ENCODE measurements around the gene OTOP3.

The OTOP3 gene

DNA sequence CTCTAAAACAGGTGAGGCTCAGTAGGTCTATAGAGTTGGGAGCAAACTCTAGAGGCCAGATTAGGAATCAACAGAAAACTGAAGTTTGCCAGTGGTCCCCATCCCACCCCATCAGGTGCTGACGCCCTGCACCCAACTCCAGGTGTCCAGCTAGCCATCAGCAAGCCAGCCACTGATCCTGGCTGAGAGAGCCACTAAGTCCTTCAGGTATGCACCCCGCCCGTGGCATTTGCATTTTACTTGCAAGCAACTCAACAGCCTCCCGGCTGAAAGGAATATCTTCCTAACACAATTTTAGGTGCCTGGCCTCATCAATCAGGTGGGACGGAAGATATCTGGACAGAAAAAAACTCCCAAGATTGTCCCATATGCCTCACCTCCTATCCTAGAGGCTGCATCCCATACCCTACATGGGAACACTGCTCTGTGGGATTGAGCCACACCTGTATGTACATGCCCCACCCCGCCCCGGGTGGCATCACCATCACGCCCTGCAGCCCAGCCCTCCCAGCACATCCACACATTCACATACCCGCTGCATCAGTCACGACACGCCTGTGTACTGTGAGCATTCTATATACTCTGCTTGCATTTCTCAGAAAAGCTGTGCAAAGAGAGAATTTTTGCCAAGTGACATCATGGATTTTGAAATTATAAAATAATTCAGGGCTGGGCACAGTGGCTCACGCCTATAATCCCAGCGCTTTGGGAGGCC lies 8.3 kb downstream of the OTOP3 start:
- no peak for DNase-seq

DNA sequence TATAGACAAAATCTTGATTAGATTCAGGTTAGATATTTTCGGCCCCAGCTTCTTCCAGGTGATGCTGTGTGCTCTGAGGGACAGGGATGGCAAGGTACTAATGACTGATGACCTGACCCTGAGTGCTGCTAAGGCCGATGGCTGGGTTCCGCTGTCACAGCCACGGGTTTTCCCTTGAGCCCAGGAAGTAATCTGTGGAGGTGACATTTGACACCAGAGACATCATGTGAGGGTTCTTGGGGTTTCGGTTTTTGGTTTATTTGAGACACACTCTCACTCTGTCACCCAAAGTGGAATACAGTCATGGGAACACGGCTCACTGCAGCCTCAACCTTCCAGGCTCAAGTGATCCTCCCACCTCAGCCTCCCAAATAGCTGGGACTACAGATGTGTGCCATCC lies 9.8 kb downstream of the OTOP3 start:
- no peak for DNase-seq

DNA sequence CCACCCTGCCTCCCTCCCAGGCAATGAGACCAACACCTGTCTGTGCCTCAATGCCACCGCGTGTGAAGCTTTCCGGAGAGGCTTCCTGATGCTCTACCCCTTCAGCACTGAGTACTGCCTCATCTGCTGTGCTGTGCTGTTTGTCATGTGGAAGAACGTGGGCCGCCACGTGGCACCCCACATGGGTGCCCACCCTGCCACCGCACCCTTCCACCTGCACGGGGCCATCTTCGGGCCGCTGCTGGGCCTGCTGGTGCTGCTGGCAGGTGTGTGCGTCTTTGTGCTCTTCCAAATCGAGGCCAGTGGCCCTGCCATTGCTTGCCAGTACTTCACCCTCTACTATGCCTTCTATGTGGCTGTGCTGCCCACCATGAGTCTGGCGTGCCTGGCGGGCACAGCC lies 10.9 kb downstream of the OTOP3 start:
- no peak for DNase-seq

DNA sequence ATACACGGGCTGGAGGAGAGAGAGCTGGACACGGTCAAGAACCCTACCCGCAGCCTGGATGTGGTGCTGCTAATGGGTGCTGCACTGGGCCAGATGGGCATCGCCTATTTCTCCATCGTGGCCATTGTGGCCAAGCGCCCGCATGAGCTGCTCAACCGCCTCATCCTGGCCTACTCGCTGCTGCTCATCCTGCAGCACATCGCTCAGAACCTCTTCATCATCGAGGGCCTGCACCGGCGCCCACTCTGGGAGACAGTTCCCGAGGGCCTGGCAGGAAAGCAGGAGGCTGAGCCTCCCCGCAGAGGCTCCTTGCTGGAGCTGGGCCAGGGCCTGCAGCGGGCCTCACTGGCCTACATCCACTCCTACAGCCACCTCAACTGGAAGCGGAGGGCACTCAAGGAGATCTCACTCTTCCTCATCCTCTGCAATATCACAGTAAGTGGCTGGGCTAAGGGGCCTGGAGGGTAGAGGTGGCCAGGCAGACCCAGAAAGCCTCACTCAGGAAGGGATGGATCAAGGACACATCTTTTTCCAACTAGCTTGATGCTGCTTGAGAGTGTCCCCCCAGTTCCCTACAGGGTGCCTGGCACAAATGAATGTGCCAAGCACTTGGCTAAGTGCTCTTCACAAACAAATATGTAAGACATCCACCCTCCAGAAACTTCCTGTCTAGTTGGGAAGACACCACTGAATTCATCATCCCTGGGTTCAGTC lies 11.5 kb downstream of the OTOP3 start:
- DNase-seq = no peak

DNA sequence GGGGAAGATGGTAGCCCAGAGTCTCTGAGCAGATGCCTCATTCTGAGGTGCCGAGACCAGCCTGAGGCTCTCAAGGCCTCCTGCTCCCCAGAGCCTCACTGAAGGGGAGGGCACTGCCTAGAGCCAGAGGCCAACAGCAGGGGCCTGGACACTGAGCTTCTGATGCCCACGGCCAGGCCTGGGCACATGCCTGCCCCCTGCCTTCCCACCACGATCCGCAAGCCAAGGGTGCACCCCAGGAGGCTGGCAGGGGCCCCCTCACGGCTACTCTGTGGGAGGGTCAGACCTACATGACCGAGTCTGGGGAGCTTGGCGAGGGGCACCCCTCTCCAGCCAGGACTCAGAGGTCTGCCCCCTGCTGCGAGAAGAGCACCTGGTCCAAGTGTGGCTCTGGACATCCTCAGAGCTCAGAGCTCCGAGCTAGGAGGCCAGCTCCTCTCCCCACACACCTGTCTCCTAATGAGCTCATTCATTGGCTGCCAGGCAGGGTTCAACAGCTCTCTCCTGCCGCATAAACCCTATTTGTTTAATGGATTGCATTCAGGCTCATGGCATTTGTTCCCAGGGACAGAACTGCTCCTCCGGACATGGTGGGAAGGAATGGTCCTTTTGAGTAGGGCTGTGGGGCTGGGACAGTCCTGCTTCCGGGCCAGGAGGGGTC lies 13.9 kb downstream of the OTOP3 start:
- DNase-seq = no peak

DNA sequence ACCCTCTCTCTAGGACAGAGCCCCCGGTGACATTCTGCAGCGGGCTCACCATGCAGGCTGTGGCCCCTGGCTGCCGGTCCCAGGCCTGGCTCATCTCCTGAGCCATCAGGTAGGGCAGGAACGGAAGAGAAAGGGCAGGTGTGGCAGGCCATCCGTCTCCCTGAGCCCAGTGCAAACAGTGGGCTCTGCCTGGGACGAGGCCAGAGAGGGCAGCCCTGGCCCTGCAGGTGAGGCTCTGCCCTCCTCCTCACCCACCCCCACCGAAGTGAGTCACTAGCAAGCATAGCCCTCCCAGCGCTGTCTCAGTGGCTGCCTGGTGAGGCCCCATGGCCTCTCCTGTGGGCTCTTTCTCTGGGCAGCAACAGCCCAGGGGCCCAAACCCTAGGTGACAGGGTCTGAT lies 14.5 kb downstream of the OTOP3 start:
- DNase-seq = no peak

DNA sequence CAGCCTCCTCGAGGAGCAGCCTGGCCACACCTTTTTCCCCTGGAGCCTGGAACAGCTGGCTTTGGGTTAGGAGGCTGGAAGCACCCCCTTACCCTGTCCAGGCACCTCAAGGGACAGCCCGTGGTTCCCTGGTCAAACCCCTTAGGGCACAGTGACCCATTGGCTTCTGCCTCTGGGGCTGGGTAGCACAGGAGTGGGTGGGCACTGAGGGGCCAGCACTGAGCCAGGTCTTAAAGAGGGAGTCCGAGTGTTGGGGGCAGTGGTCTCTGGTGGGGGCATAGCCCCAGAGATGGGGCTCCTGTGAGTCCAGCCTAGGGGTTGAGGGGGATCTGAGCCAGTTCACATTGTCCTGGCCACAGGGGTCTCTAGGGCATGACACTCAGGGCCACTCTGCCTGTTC lies 15.4 kb downstream of the OTOP3 start:
- DNase-seq = no peak

DNA sequence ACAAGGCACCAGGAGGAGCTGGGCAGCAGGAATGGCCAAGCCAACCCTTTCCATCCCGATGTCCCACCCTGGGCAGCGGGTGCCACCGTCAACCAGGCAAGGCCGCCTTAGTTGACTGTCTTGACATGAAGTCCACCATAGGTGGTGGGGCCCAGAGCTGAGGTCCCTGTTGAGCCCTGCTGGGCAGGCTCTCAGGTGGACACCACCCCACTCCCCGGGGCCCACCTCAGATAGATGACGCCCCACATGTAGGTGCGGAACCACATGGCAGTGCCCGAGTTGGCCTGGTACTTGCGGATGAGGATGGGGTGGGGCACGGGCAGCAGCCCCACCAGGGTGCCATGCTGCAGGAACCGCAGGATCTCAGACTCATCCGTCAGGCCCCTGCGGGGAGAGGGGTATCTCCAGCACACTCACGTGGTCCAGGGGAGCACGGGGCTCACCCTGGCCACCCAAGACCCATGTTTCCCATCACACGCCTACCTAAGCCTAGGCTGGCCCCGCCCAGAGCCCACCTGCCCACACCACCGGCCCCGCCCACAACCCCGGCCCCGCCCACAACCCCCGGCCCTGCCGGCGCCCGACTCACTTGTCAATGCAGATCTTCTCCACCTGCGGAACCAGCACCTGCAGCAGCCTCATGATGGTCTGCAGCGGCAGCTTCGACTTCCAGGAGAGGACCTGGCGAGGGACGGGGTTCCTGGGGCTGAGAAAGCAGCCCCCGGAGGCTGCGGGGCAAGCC lies 16.2 kb downstream of the OTOP3 start:
- no peak for DNase-seq

DNA sequence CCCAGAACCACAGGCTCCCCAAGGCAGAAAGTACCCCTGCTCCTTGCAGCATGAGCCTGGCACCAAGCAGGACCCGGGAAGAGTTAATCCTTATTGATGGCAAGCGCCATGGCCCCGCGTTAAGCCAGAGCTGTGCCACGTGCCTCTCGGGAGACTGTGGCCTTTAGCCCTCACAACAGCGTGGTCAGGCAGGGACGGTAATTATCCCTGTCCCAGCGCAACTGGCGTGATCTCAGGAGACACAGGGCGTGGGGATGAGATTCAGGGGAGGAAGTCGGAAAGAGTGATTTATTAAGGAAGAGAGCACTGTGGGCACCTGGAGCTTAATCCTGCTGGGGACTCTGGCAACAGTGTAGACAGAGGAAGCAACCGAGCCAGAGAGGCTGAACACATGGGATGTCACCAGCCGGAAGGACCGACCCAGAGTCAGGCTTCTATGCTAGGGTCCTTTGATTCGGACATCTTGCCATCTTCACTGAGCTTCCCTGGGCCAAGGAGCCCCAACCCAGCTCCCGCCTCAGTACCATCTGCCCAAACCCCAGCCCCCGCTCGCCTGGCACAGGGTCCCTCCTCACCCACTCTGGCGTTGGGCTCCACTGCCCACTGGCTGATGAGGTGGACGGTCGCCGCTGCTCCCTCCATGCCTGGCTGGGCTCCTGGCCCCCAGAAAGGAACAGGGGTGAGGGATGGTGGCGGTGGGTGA lies 16.9 kb downstream of the OTOP3 start:
- no peak for DNase-seq

DNA sequence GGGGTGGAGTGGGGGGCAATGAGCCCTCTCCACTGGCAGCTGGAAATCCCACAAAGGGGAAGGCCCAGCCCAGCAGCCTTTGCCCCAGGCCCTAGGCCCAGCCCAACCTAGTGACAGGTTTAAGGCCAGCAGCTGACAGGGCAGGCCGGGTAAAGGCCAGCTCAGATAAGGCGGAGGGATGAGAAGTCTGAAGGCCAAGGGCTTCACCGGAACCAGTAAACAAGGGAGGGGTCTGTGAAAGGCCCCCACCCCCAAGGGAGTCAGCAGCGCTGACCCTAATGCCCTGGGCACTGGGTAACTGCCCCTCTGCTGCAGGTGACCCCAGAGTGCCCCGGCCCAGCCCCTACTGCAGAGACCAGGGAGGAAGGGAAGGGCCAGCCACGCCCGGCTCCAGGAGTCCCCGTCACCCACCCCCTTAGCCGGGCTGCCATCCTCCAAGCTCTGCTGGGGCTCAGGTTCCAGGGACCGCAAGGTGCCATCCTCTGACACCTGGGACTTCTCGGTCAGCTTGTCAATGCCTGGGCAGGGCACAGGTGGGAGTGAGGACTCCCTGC lies 17.5 kb downstream of the OTOP3 start:
- DNase-seq = no peak

DNA sequence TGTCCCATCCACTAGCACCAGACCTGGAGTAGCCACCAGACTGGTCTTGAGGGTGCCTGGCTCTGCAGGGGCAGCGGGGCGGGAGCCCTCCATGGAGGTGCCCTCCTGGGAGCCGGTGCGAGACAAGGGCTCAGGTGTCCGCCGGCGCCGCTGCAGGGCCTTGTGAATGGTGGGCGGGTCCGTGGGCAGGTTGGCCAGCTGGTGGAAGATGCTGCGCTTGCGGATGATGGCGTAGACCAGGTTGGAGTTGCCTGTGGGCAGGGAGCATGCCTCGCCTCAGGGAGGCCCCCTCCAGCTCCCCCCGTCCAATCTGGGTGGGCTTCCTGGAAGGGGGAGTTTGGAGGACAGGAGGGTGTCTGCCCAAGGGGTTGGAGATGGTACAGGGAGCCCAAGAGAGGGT lies 18.4 kb downstream of the OTOP3 start:
- DNase-seq = no peak

DNA sequence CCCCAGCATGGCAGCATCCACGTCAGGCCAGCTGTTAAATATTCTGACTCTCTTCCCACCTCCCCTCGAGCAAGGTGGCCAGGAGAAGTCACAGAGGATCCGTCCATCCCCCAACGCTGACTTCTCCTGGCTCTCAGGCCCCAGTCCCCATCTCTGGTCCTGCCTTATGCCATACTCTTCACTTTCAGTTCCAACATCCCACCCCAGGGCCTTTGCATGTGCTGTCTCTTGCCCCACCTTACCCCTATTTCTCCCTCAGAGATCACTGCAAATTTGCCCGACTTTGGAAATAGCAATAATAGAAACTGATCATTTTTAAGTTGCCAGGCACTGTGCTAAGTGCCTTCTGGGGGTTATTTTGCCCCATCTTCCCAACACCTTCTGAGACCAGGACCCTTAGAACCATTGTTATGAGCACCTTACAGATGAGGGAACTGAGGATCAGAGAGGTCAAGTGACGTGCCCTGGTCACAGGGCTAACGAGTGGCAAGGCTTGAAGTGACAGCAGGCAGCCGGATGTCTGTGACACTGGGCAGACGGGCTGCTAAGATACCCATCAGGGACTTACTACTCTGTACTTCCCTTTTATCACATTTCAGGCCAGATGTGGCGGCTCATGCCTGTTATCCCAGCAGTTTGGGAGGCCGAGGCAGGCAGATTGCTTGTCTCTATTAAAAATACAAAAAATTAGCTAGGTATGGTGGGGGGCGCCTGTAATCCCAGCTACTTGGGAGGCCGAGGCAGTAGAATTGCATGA lies 19.1 kb downstream of the OTOP3 start:
- no peak for DNase-seq

DNA sequence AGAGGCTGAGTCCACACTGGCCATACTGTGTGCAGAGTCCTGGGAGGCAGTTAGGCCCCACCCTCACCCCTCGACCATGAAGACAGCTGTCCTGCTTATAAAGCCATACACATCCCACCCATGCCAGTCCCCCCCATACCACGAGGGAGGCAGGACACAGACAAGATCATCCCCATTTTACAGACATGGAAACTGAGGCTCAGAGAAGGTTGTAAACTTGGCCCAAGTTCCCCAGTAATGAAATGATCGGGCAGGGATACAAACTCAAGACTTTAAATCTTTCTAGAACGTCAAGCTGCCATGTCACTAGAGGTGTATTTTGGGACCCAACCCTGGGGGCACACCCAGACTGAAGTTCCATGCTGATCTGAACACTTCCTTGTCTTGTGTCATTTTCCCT lies 20.4 kb downstream of the OTOP3 start:
- DNase-seq = no peak

DNA sequence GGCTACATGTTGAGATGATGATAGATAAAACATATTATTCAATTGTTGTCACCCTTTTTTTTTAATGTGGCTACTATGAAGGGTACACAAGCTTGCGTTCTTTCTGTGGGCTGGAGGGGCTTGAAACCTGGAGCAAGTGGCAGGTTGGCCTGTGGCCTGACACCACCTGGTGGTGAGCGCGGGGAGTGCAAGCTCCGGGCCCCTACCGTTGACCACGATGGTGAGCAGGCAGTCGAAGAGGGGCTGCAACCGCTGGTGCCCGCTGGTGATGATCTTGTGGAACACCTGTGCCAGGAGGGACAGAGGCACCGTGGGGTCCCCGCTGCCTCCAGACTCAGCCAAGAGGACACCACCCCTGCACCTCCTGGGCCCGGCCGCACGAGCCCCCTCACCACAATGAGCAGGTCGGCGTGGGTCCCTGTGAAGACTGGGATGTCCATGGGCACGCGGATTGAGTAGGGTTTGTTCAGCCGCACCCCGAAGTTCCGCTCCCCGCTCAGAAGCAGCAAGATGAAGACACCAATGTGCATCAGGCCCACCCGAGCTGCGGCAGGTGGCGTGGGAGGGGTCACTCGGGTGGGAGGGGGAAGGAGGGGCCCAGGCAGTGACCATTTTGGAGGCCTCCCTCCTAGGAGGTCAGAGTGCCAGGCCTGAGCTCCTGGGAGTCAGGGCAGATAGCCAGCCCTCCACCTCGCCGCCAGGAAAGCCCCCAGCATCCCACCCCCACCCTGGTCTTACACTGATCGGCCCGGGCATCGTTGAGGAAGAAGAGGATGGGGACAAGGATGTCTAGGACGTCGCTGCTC lies 22.4 kb downstream of the OTOP3 start:
- peak; percentile 52 for DNase-seq

DNA sequence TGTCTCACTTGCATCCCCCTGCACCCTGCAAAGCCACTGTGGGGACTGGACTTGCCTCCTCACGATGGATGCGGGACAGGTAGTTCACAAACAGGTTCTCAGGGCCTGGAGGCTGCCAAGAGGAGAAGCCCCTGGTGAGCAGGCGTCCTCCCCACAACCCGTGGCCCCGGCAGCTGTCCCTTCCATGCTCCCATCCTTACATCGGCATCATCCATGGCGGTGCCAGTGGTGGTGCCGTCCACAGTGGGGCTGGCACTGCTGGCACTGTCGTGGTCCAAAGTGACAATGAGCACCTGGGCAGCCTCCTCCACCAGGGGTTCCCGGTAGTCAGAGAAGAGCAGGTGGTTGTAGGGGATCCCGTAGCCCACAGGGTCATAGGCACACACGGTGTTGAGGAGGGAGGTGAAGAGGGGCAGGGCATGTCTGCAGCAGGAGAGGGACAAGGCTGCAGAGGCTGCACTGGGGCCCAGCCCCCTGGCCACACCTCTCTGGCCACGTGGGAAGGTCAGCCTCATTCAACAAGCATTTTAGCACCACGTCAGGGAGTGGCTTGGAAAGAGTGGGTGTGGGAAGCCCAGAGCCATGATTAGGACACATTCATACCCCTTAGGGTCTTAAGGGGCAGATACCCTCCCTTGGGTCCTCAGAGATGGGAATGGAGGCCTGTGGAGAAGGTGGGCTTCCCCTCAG lies 24.3 kb downstream of the OTOP3 start:
- DNase-seq = no peak

DNA sequence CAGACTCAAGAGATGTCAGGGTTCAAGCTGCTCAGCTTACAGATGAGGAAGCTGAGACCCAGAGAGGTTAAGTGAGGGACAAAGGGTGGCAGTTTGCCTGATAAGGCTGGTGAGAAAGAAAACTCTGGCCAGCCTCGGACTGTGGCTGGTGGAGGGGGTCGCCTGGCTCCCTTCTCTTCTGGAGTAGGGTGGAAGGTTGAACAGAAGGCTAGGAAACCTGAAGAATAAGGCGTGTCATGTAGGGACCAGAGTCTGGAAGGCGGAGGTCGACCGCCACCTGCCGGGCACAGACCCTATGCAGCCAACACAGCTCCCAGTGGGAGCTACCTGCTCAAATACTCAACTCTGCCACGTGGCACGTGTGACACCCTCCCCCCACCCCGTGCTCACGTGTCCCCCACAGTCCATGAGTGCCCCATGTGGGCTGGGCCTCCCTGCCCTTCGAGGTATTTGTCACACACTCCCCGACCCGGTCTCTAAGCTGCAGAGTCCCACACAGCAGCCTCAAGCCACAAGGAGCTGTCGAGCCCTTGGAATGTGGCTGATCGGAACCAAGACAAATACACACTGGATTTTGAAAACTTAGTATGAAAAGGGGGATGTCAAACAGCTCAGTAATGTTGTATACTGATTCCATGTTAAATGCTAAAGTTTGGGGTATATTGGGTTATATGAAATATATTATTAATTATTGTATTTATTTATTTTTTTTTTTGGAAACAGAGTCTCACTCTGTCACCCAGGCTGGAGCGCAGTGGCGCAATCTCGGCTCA lies 25.1 kb downstream of the OTOP3 start:
- no peak for DNase-seq

DNA sequence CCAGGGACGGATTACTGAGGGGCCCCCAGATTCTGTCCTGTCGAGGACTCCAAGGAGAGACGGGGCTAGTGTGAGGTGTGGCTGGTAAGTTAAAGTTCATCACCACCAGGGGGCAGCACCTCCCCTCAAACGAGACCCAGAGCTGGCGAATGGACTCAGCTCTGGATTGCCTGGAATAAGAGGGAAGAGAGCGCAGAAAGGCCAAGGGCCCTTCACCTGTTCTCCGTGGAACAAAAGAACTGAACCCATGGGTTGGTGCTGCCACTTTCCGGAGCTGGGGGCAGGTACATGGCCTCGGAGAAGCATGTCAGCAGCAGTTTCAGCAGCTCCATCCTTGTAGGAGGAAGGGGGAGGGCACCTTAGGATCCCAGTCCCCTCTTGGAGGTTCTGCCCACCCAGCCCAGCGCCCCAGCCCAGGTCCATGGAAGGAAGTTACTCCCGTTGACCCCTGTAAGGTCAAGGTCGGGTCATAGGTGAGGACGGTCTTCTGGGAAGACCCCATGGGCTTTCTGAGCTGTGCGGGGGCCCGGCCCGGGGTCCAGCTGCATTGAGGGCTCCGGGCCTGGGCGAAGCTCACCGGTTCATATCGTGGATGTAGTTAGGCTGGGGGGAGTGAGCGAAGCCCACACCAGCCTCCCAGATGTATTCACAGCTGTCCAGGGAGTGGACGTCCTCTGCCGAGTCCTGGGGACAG lies 26.1 kb downstream of the OTOP3 start:
- DNase-seq = peak; percentile 85

DNA sequence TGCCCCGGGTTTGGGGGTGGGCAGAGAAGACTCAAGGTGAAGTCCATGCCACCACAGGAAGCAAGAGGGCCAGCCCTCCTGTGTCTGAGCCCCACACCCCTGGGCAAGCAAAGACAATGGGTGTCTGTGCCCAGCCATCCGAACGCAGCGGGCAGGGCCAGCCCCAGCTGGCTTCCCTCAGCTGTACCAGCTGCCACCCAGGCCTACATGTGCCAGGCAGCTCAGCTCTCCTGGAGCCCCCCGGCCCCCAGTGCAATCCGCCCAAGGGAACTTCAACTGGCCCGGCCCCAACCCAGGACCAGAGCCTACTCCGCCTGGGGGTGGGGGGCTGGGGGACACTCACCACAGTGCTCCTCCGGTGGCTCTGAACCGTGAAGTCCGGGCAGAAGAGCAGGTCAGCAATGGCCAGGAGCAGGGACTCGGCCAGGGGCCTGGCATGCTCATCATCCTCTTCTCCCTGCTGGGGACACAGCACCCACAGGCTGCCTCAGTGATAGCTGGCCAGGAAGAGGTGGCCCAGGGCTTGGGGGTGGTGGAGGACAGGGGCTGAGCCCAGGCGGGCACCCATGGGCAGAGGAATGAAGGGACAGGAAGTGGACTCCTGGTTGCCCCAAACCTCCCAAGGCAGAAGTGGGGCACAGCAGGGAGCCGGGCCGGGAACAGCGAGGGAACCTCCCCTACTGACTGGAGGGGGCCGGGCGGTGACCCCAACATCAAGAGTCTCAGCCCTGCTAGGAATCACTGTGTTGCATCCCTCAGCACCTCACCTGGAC lies 27.1 kb downstream of the OTOP3 start:
- peak; percentile 73 for DNase-seq
